Measurements from ENCODE around the gene GNA14.

GNA14 gene

GRCh38 chr9:77427256-77427927 is 220.7 kb downstream of the GNA14 start:
- no peak for TF ChIP-seq CTCF (IDR thresholded peaks at IDR 0.05; ENCODE audit: control extremely low read depth, extremely low read depth, low read depth, missing control alignments)
- CTCF ChIA-PET = interaction anchor here (1.1 to 1.5 kb wide), 2 partner anchors 10 to 29 kb away, joined by 3 to 7 read pairs; no protein-coding TSS in a partner anchor
- POLR2A ChIA-PET = no interaction called here
- no peak for DNase-seq (ENCODE audit: extremely low spot score)

- ChIA-PET CTCF (interaction anchor here (1.1 to 2.0 kb wide), 3 partner anchors 9 to 30 kb away, joined by 3 to 8 read pairs (median 7); no protein-coding TSS in a partner anchor), POLR2A (no interaction called here)
- no peak for DNase-seq (ENCODE audit: extremely low spot score)
- TF ChIP-seq CTCF (IDR thresholded peaks at IDR 0.05; ENCODE audit: control extremely low read depth, extremely low read depth, low read depth, missing control alignments) = no peak
These were observed 221.4 kb downstream of the GNA14 start for GRCh38 chr9:77426712-77427111.

GRCh38 chr9:77424993-77425392 is 223.1 kb downstream of the GNA14 start:
- CTCF ChIA-PET = interaction anchor here (1.3 to 2.8 kb wide), 5 partner anchors 9 to 33 kb away, joined by 3 to 24 read pairs (median 4); no protein-coding TSS in a partner anchor

GRCh38 chr9:77423841-77424240 is 224.3 kb downstream of the GNA14 start:
- DNase-seq (ENCODE audit: extremely low spot score) = no peak
- ChIA-PET POLR2A (no interaction called here), CTCF (interaction anchor here (2.8 kb wide), 2 partner anchors 10 to 33 kb away, joined by 15 to 24 read pairs; no protein-coding TSS in a partner anchor)
- no peak for TF ChIP-seq CTCF (IDR thresholded peaks at IDR 0.05; ENCODE audit: control extremely low read depth, extremely low read depth, low read depth, missing control alignments)

More at GRCh38 chr9:77424993-77425392, 223.1 kb downstream of the GNA14 start:
- no peak for TF ChIP-seq CTCF (IDR thresholded peaks at IDR 0.05; ENCODE audit: control extremely low read depth, extremely low read depth, low read depth, missing control alignments)
- DNase-seq (ENCODE audit: extremely low spot score) = no peak
- POLR2A ChIA-PET = no interaction called here

GRCh38 chr9:77422969-77423368 is 225.2 kb downstream of the GNA14 start:
- ChIA-PET POLR2A (no interaction called here), CTCF (interaction anchor here (1.2 to 2.8 kb wide), 4 partner anchors 10 to 40 kb away, joined by 4 to 24 read pairs (median 10); no protein-coding TSS in a partner anchor)
- no peak for TF ChIP-seq CTCF (IDR thresholded peaks at IDR 0.05; ENCODE audit: control extremely low read depth, extremely low read depth, low read depth, missing control alignments)
- no peak for DNase-seq (ENCODE audit: extremely low spot score)

GRCh38 chr9:77421506-77422265 is 226.4 kb downstream of the GNA14 start:
- POLR2A ChIA-PET = no interaction called here
- no peak for TF ChIP-seq CTCF (IDR thresholded peaks at IDR 0.05; ENCODE audit: control extremely low read depth, extremely low read depth, low read depth, missing control alignments)
- CTCF ChIA-PET = interaction anchor here (1.2 to 2.8 kb wide), 3 partner anchors 12 to 41 kb away, joined by 4 to 15 read pairs (median 5); no protein-coding TSS in a partner anchor
- DNase-seq (ENCODE audit: extremely low spot score) = no peak

Data from GM10248 (cell line).